ENCODE data around the gene ZNF439.
A peak's percentile ranks its signal among the peaks of the same experiment; 100 is the strongest.
"Not testable (repeated sequence)": the region's sequence is repeated elsewhere in the genome, so short reads cannot be mapped to it uniquely, and the experiment has no call there.

The ZNF439 gene

GRCh38 chr19:11872624-11873023, 24.1 kb downstream of the ZNF439 start:
- no peak for DNase-seq

- DNase-seq = no peak
Observed at GRCh38 chr19:11873762-11874161, 25.2 kb downstream of the ZNF439 start.

- DNase-seq = not testable (repeated sequence)
Observed at GRCh38 chr19:11879687-11880266, 31.3 kb downstream of the ZNF439 start.

GRCh38 chr19:11880598-11880997, 32.1 kb downstream of the ZNF439 start:
- DNase-seq = no peak

- DNase-seq = peak; percentile 4
Observed at GRCh38 chr19:11881151-11881800, 32.8 kb downstream of the ZNF439 start.

GRCh38 chr19:11882606-11883005, 34.1 kb downstream of the ZNF439 start:
- DNase-seq = no peak

GRCh38 chr19:11887234-11887610, 38.7 kb downstream of the ZNF439 start:
- DNase-seq = no peak

- peak; percentile 39 for DNase-seq
Observed at GRCh38 chr19:11887611-11888531, 39.3 kb downstream of the ZNF439 start, which contains the start of gene ZNF69. ZNF69 (plus strand) TSS chr19:11887782; CDS start chr19:11887924, 142 bp downstream.

GRCh38 chr19:11889901-11890300, 41.4 kb downstream of the ZNF439 start:
- not testable (repeated sequence) for DNase-seq

GRCh38 chr19:11890634-11891033, 42.1 kb downstream of the ZNF439 start:
- no peak for DNase-seq

GRCh38 chr19:11894851-11895250, 46.3 kb downstream of the ZNF439 start:
- DNase-seq = no peak

GRCh38 chr19:11902228-11902627, 53.7 kb downstream of the ZNF439 start:
- DNase-seq = no peak

- DNase-seq = no peak
Observed at GRCh38 chr19:11905928-11906327, 57.4 kb downstream of the ZNF439 start.

- not testable (repeated sequence) for DNase-seq
Observed at GRCh38 chr19:11911937-11912336, 63.4 kb downstream of the ZNF439 start.

- DNase-seq = not testable (repeated sequence)
Observed at GRCh38 chr19:11914417-11915051, 66.0 kb downstream of the ZNF439 start.

Data from NCI-H2227 treated with DMSO at 0.1 percent for 48 hours (cell line).